RWPE1 (cell line): Measurements from ENCODE around the gene KLF16.

Experiments
- CTCF ChIA-PET: fragments of 350-600 bp; sonication (Branson Sonifier 250); formaldehyde crosslinking; extraction: SDS; loops from one replicate; lab custom pipeline; 2021; lab: Yijun Ruan, JAX
- POLR2A ChIA-PET: fragments of 400-600 bp; formaldehyde crosslinking; extraction: SDS; loops from one replicate; lab custom pipeline; 2020; ENCODE audit warnings: antibody characterized with exemption; ENCODE audit not compliant: low non-redundant PET; lab: Yijun Ruan, JAX
- DNase-seq: peaks from one replicate; pipeline ENCODE4 v3.0.0; 2012; ENCODE audit warnings: low spot score
- H3K27ac ChIP-seq: fragments of 450-650 bp; 2 replicates; pipeline ENCODE4 v1.5.1; 2017
- TF ChIP-seq, protein P1 (sequence below): fragments of 450-650 bp; conservative IDR thresholded peaks from 2 replicates; pipeline ENCODE4 v1.5.1; 2017; ENCODE audit warnings: low read depth, mild to moderate bottlenecking

Gene KLF16

DNA sequence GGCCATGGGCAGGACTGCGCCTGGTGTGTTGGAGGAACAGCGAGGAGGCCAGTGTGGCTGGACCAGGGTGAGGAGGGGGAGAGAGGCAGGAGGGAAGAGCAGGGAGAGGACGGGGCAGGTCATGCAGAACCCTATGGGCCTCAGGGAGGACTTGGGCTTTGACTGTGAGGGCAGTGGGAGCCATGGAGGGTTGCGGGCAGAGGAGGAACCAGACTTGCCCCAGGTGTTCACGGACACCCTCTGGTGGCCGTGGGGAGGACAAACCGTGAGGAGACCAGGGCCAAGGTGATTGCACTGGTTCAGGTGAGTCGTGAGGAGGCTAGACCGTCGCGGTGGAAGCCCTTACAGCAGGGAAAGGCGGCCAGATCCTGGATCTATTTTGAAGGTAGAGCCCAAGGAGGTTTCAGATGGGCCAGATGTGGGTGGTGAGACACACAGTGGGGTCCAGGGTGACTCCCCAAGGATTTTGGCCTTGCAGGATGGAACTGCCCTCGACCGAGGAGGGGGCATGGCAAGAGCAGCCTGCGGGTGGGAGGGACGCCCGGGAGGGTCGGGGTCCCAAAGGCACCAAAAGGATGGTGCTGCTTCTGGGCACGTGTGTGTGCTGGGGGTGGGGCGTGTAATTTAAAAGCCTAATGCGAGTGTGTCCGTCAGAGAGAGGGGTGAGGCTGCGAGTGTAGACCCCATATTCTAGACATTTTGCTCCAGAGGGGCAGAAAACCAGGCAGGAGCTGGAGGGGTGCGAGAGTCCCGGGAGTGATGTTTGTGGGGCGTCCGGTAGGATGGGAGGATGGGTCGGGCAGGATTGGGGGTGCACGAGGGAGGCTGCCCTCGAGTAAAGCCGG lies 12.3 kb downstream of the KLF16 start:
- ChIA-PET CTCF (no interaction called here), POLR2A (no interaction called here)
- TF ChIP-seq, protein P1, sequence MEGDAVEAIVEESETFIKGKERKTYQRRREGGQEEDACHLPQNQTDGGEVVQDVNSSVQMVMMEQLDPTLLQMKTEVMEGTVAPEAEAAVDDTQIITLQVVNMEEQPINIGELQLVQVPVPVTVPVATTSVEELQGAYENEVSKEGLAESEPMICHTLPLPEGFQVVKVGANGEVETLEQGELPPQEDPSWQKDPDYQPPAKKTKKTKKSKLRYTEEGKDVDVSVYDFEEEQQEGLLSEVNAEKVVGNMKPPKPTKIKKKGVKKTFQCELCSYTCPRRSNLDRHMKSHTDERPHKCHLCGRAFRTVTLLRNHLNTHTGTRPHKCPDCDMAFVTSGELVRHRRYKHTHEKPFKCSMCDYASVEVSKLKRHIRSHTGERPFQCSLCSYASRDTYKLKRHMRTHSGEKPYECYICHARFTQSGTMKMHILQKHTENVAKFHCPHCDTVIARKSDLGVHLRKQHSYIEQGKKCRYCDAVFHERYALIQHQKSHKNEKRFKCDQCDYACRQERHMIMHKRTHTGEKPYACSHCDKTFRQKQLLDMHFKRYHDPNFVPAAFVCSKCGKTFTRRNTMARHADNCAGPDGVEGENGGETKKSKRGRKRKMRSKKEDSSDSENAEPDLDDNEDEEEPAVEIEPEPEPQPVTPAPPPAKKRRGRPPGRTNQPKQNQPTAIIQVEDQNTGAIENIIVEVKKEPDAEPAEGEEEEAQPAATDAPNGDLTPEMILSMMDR: no peak
- peak overlapping the region; percentile 98 for H3K27ac ChIP-seq
- DNase-seq: no peak

DNA sequence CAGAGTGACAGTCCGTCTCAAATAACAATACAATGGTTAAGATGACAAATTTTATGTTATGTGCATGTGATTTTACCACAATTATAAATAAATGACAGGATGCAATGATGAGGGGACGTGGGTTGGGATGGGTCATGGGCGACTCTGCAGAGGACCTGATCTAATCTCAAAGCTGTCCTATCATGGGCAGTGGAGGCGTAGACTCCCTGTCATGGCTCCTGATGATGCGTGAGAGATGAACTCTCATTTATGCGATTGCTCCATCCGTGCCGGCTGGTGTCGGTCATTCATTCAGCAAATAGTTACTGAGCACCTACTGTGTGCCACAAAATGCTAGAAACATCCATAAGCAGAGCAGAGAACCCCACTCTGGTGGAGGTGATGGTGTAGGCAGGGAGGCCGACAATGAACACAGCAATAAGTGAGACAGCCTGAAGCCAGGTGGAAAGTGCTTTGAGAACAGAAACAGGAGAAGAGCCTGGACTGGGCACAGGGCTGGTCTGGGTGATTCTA lies 13.4 kb downstream of the KLF16 start:
- H3K27ac ChIP-seq: peak overlapping the region; percentile 98
- ChIA-PET POLR2A (interaction anchor here (0.7 kb wide), 1 partner anchor 392 kb away, joined by 3 read pairs; no protein-coding TSS in a partner anchor), CTCF (no interaction called here)
- TF ChIP-seq, protein P1: no peak
- no peak for DNase-seq

DNA sequence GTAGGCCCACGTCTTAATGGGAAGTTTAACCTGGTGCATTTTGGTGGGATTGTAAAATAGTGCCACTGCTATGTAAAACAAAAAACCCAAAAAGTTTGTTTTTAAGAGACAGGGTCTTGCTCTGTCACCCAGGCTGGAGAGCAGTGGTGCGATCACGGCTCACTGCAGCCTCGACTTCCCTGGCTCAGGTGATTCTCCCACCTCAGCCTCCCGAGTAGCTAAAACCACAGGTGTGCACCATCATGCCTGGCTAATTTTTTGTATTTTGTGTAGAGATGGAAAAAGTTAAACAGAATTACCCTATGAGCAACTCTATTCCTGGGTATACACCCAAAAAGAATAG lies 14.3 kb downstream of the KLF16 start:
- ChIA-PET CTCF (interaction anchor here (0.6 to 1.2 kb wide), 4 partner anchors 8 to 53 kb away, joined by 3 to 5 read pairs (median 5); no protein-coding TSS in a partner anchor), POLR2A (interaction anchor here (0.9 kb wide), 1 partner anchor 10 kb away, joined by 12 read pairs; no protein-coding TSS in a partner anchor)
- H3K27ac ChIP-seq: peak overlapping the region; percentile 98
- no peak for DNase-seq
- TF ChIP-seq, protein P1: no peak

GRCh38 chr19:1848399-1849131 lies 14.8 kb downstream of the KLF16 start, which contains the start of gene REXO1:
Gene REXO1 (minus strand): TSS chr19:1848483. CDS start chr19:1848358, 125 bp downstream.
- TF ChIP-seq, protein P1: peak; percentile 91
- CTCF ChIA-PET: interaction anchor here (0.6 to 1.2 kb wide), 4 partner anchors 9 to 52 kb away, joined by 3 to 5 read pairs (median 5); no protein-coding TSS in a partner anchor
- peak; percentile 83 for DNase-seq
- POLR2A ChIA-PET: interaction anchor here (0.9 kb wide), 1 partner anchor 10 kb away, joined by 12 read pairs; no protein-coding TSS in a partner anchor
- peak within 1 kb of the TSS; percentile 98 for H3K27ac ChIP-seq

DNA sequence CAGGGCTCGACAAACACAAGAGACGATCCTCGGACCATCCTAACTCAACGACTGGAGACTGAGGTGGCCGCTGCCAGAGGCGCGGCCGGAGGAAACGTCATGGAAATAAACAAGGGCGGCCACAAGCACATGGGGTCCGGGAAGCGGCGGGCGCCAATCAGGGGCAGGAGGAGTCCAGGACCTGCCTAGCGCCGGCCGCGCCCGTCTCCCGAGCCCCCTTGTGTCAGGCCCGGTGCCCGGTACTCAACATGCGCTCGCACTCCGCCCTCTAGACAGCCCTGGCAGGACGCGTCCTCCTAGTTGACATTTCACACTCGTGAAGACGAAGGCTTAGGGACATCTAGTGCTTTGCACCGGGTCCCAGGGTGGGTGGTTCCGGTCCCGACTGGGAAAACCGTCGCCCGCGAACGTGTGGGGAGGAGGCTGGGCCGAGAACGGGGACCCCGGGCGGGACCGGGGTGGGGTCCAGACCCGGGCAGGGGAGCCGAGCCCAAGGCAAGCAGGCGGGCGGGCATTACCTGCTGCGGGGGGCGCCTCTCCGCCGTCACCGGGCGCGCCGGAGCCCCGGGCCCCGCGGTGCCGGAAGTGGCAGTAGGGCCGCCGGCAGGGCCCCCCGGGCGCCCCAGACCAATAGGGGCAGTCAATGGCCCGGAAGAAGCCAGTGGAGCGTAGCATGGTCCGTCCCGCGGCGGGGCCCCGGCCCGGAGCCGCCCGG lies 15.5 kb downstream of the KLF16 start:
- TF ChIP-seq, protein P1: no peak
- no peak for DNase-seq
- POLR2A ChIA-PET: no interaction called here
- CTCF ChIA-PET: interaction anchor here (1.1 to 1.2 kb wide), 2 partner anchors 8 to 10 kb away, joined by 5 read pairs; no protein-coding TSS in a partner anchor
- H3K27ac ChIP-seq: peak overlapping the region; percentile 98
